ENCODE results near the gene RELCH.

RELCH gene

GRCh38 chr18:62187543-62188510 is 772 bp downstream of the RELCH start:
- peak in 24 of 56 donors; percentile 13 to 59 (median 33) for DNase-seq

DNA sequence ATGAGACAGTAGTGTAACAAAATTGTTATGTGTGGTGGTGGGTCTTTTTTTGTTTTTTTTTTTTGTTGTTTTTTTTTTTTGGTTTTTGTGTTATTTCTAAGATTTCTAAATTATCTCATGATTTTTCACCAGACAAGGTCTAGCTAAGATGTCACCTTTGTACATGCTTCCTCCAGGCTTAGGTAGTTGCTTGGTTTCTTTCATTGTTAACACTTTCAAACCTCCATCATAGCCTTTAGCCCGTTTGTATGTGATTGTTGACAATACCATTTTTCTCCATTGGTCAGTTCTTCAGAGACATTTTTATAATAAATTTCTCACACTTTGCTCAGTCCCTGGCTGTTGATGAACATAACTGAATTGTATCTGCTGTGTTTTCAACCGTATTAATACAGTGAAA is 2.2 kb downstream of the RELCH start:
- no peak for DNase-seq

DNA sequence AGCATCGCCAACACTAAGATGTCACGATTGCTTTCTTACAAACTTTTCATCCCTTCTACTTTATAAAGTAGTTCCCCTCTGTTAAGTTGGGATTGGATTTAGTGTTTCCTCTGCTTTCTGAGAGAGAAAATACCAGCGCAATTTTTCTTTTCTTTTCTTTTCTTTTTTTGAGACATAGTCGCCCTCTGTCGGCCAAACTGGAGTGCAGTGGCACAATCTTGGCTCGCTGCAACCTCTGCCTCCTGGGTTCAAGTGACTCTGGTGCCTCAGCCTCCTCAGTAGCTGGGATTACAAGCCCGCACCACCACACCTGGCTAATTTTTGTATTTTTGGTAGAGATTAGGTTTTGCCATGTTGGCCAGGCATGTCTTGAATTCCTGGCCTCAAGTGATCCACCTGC is 9.0 kb downstream of the RELCH start:
- no peak for DNase-seq

GRCh38 chr18:62196980-62197379 is 9.9 kb downstream of the RELCH start:
- DNase-seq, result no peak

- peak in 3 of 56 donors; percentile 2 to 54 (median 16) for DNase-seq
Measured at GRCh38 chr18:62198259-62198658, 11.2 kb downstream of the RELCH start.

- DNase-seq, result no peak
Measured at GRCh38 chr18:62199629-62200028, 12.6 kb downstream of the RELCH start.

- no peak for DNase-seq
Measured at GRCh38 chr18:62200121-62200914, 13.3 kb downstream of the RELCH start.

GRCh38 chr18:62201870-62202269 is 14.8 kb downstream of the RELCH start:
- DNase-seq, result no peak

GRCh38 chr18:62205824-62206223 is 18.8 kb downstream of the RELCH start:
- no peak for DNase-seq

GRCh38 chr18:62206593-62206992 is 19.5 kb downstream of the RELCH start:
- DNase-seq, result no peak

GRCh38 chr18:62209046-62209445 is 22.0 kb downstream of the RELCH start:
- DNase-seq, result no peak

DNA sequence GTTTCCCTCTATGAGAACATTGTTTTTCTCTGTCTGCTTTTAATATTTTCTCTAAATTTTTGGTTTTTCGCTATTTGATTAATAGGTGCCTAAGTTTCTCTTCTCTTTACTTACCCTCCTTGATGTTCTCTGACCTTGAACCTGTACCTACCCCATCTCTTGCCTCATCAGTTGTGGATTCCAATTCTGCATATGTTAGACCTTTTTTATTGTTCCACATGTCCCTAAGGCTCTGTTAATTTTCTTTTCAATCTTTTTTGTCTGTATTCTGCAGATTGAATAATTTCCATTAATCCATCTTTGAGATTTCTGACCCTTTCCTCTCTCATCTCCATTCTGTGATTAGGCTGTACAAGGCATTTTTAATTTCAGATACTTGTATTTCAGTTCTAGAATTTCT is 23.1 kb downstream of the RELCH start:
- no peak for DNase-seq

DNA sequence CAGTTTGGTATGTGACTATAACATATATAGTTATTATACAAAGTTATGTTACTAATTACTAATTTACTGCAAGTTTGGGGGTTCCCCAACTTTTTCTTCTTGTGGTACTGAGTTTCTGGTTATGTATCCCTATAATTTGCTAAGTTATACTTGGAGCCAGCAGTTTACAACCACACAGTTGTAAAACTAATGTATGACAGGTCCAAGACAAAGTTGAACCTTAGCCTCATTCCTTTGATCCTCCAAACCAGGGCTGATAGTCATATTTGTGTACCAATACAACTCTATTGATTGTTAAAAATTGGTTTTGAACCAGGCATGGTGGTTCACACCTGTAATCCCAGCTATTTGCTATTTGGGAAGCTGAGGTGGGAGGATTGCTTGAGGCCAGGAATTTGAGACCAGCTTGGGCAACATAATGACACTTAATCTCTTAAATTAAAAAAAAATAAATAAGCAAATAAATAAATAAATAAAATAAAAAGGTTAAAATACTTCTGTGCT is 24.3 kb downstream of the RELCH start:
- DNase-seq, result no peak

- no peak for DNase-seq
Measured at GRCh38 chr18:62214790-62215189, 27.7 kb downstream of the RELCH start.

- no peak for DNase-seq
Measured at GRCh38 chr18:62224229-62224628, 37.2 kb downstream of the RELCH start.

GRCh38 chr18:62226047-62226446 is 39.0 kb downstream of the RELCH start:
- DNase-seq, result no peak

- no peak for DNase-seq
Measured at GRCh38 chr18:62236252-62236651, 49.2 kb downstream of the RELCH start.

DNA sequence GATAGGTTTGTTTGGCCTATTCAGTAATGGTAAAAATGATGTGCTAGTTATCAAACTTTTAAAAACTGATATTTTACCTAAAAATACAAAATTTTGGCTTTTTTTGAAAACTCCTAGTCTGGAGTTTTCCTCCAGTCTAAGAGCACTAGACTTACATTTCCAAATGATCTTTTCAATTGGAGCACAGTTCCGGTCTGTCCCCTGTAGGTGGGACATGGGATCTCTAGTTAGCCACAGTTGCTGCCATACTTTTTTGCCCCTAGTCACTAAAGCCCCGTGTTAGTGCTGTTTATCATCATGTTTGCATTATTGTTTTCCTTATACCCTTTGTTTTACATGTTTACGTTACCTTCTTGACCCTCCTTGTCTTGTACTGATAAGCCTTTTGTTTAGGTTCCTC is 52.4 kb downstream of the RELCH start:
- DNase-seq, result no peak

GRCh38 chr18:62242955-62243354 is 55.9 kb downstream of the RELCH start:
- no peak for DNase-seq

- DNase-seq, result no peak
Measured at GRCh38 chr18:62245177-62245576, 58.1 kb downstream of the RELCH start.

GRCh38 chr18:62245699-62246098 is 58.6 kb downstream of the RELCH start:
- no peak for DNase-seq

DNA sequence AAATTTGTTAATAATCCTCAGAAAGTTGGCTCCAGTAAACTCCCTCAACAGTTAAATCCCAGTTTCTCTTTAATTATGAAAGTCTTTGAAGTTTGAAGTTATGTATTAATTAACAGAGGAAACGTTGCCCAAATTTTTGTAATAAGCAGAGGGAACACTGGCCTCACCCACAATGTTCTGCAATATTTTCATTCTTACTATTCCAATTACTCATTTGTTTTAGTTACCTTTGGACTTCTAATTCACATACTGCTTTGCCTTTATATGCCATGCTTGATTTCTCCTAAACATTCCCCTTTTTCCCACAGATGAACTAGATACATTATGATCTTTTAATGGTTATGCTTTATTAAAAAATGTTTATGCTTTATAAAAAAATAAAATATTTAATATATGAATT is 61.3 kb downstream of the RELCH start:
- DNase-seq, result no peak
